Heart right ventricle (tissue), 16 donors: ENCODE measurements around the gene LYAR. TPM values are rescaled to one million over a fixed set of nuclear protein-coding genes. Genes with fewer than 3 reads are reported as not detected.

Experiments
- ATAC-seq, 8 donors: fragments of 200-7000 bp; cut with Tn5 transposase; one replicate each; pipeline ENCODE4 v1.9.1; 2020; ENCODE audit warnings: mild to moderate bottlenecking in 8 of 8, moderate library complexity in 8 of 8, moderate number of reproducible peaks in 1 of 8
- DNase-seq, 2 donors: peaks; one replicate each; pipeline ENCODE4 v3.0.0-alpha.2; 2020
- H3K27ac ChIP-seq, 10 donors: fragments of 200-600 bp; sonication (generic) in 2 of 10; one replicate each; pipeline versions ENCODE4 v1.5.0 to v1.8.0; 2020 to 2022; ENCODE audit warnings: mild to moderate bottlenecking in 3 of 10
- H3K27me3 ChIP-seq, 7 donors: fragments of 200-600 bp; one replicate each; pipeline ENCODE4 v1.8.0; 2021 to 2022; ENCODE audit warnings: mild to moderate bottlenecking in 2 of 7
- H3K36me3 ChIP-seq, 9 donors: fragments of 200-600 bp; sonication (generic) in 1 of 9; one replicate each; pipeline versions ENCODE4 v1.5.0 to v1.8.0; 2020 to 2022; ENCODE audit warnings: mild to moderate bottlenecking in 2 of 9
- H3K4me1 ChIP-seq, 9 donors: fragments of 200-600 bp; sonication (generic) in 1 of 9; one replicate each; pipeline versions ENCODE4 v1.5.0 to v1.8.0; 2020 to 2022; ENCODE audit warnings: mild to moderate bottlenecking in 4 of 9
- H3K4me3 ChIP-seq, 10 donors: fragments of 200-600 bp; sonication (generic) in 2 of 10; one replicate each; pipeline versions ENCODE4 v1.5.0 to v1.8.0; 2020 to 2022; ENCODE audit warnings: mild to moderate bottlenecking in 7 of 10, moderate library complexity in 2 of 10
- H3K9me3 ChIP-seq, 11 donors: fragments of 200-600 bp in 10 of 11; sonication (generic) in 2 of 11; one replicate each; pipeline versions ENCODE4 v1.5.0 to v1.8.0; 2013 to 2022; ENCODE audit warnings: mild to moderate bottlenecking in 2 of 11, control low read depth in 1 of 11, moderate library complexity in 1 of 11
- CTCF ChIP-seq, 9 donors: fragments of 200-600 bp; sonication (generic) in 2 of 9; IDR thresholded peaks; one replicate each; pipeline versions ENCODE4 v1.5.0 to v1.8.0; 2021 to 2022; ENCODE audit warnings: antibody characterized with exemption in 9 of 9, mild to moderate bottlenecking in 5 of 9, moderate library complexity in 1 of 9
- WGBS, 2 donors: extraction: QIAGEN DNeasy Blood & Tissue Kit; methylation state at CpG; one replicate each; pipeline ENCODE4 v1.1.7; 2013; ENCODE audit warnings: inconsistent platforms in 1 of 2; 5-methylcytosine and 5-hydroxymethylcytosine counted together
- intact Hi-C, 10 donors: fragments of 100-400 bp; cut with DNase I; formaldehyde crosslinking; loops; one replicate each; pipeline versions ENCODE4 v1.11.1 to v1.14.2; 2022
- polyA plus RNA-seq, 2 donors: library from polyadenylated mRNA; stranded (reverse); fragments of 200-250 nt; gene quantifications; one replicate each; pipeline ENCODE4 v1.2.3, GENCODE V29; 2013
- total RNA-seq, 10 donors: library from RNA; stranded (reverse); fragmentation: NEBNext Ultra II Directional in 3 of 10; extraction: Animal tissue kit (Norgen Biotek cat#: 25700) in 3 of 10; gene quantifications; one replicate each; pipeline versions ENCODE4 v1.2.1 to v1.2.4, GENCODE V29; 2021 to 2023
- donor health status: Arrhythmogenic right ventricular cardiomyopathy.
- donor health status: ischemic (EF 13 %, LVEDD 7.1; RV severe dilation, severe dysfunction).
- donor health status: healthy with polysubstance abuse.
- donor health status: DM: no; HTN: yes; CAD: no.
- donor health status: DM: no; HTN: no; CAD: no.
- donor health status: ischemic (EF 25% LVEDD 6.9; RV normal size, moderate dysfunction).
- donor health status: ischemic (EF 25% LVEDD 5.7; RV mildly dilated, moderate dysfunction).
- donor health status: healthy.
- donor health status: DM: yes; HTN: yes; CAD: no.
- donor health status: Ischemic cardiomyopathy.
- donor health status: ischemic (EF 35%, LVEDD 5.7; RV mildly dilated, moderate dysfunction).
- donor health status: nonischemic (EF 11% LVEDD 7.7; RV severe dilation, severe dysfunction).
- donor health status: DM: yes; HTN: yes; CAD: no.
- donor health status: PGD.
- donor health status: ischemic (EF 29% LVEDD 5.4; RV normal size, mild dysfunction).
- donor health status: nonischemic (EF 23%, LVEDD 6.1; RV moderate dilation, normal function).

LYAR gene
- total and polyA plus RNA-seq, 12 donors: 7.6 to 20.6 (median 12.6) TPM

GRCh38 chr4:4225915-4226605, 63.9 kb downstream of the LYAR start:
- Histone ChIP-seq H3K9me3 (no peaks in the 10 kb centered on the region), H3K4me3 (no peak overlapping the region), H3K4me1 (peaks cover 0 to 3% (median 0%) of the 10 kb centered on the region in 9 donors), H3K27ac (no peak overlapping the region), H3K36me3 (no peaks in the 10 kb centered on the region), H3K27me3 (peaks cover 9 to 88% (median 72%) of the 10 kb centered on the region in 7 donors)
- intact Hi-C loops: no loop called here
- WGBS, 2 donors: 11 to 14% methylated on average over 40 to 41 of the region's 41 CpGs
- no peak for TF ChIP-seq CTCF (IDR thresholded peaks at IDR 0.05)
- ATAC-seq (no peak), DNase-seq (no peak)

Other genes starting within 250 kb of the LYAR start
- gene OTOP1, start 63.2 kb downstream of the LYAR start, total RNA-seq: not detected
- gene OTOP1, start 63.2 kb downstream of the LYAR start, polyA plus RNA-seq: not detected
- 10 to 100 TPM in 8 of 10 donors, 1 to 10 TPM in 2; 8.3 to 13.1 (median 10.6) TPM for gene TMEM128, start 41.9 kb downstream of the LYAR start, total RNA-seq
- 10 to 100 TPM; 13.5 to 18.2 TPM for gene TMEM128, start 41.9 kb downstream of the LYAR start, polyA plus RNA-seq
- 1 to 10 TPM; 2.1 to 6.0 (median 4.6) TPM for gene ZBTB49, start 97 bp upstream of the LYAR start, total RNA-seq
- gene ZBTB49, start 97 bp upstream of the LYAR start, polyA plus RNA-seq: 1 to 10 TPM; 2.1 TPM
- 10 to 100 TPM in 1 of 10 donors, 1 to 10 TPM in 9; 1.4 to 10.5 (median 4.1) TPM for gene NSG1, start 96.9 kb upstream of the LYAR start, total RNA-seq
- gene NSG1, start 96.9 kb upstream of the LYAR start, polyA plus RNA-seq: 1 to 10 TPM; 1.5 to 1.6 TPM